GM23338 (cell line): ENCODE data around the gene PAMR1.

Source experiments
- CTCF ChIP-seq, 2 experiments: fragments of 200-600 bp in 1 of 2; sonication (generic) in 1 of 2; conservative IDR thresholded peaks; 2 replicates each; pipeline versions ENCODE4 v1.5.1 to v1.6.1; 2016 to 2017; ENCODE audit warnings: antibody characterized with exemption in 2 of 2, low read depth in 2 of 2, mild to moderate bottlenecking in 2 of 2, moderate library complexity in 1 of 2
- EZH2 ChIP-seq: fragments of 200-600 bp; sonication (generic); IDR thresholded peaks from one replicate; pipeline ENCODE4 v1.8.0; 2017; ENCODE audit warnings: antibody characterized with exemption, mild to moderate bottlenecking, low read depth; ENCODE audit not compliant: unreplicated experiment
- EZH2phosphoT487 ChIP-seq: fragments of 200-600 bp; sonication (generic); IDR thresholded peaks from one replicate; pipeline ENCODE4 v1.8.1; 2018; ENCODE audit warnings: antibody characterized with exemption; ENCODE audit not compliant: unreplicated experiment
- JUNB ChIP-seq: IDR thresholded peaks from one replicate; pipeline ENCODE4 v1.6.1; 2016; ENCODE audit warnings: antibody characterized with exemption; ENCODE audit not compliant: unreplicated experiment
- POLR2AphosphoS5 ChIP-seq: IDR thresholded peaks from 2 replicates; pipeline ENCODE4 v1.6.1; 2016; ENCODE audit warnings: antibody characterized with exemption, low read depth
- REST ChIP-seq: IDR thresholded peaks from one replicate; pipeline ENCODE4 v1.6.1; 2018; ENCODE audit warnings: antibody characterized with exemption; ENCODE audit not compliant: unreplicated experiment
- ZNF114 ChIP-seq: fragments of 250-450 bp; sonication (Bioruptor Pico); IDR thresholded peaks from 2 replicates; pipeline ENCODE4 v1.5.0; 2020; ENCODE audit warnings: mild to moderate bottlenecking, moderate library complexity
- ZNF331 ChIP-seq: fragments of 250-450 bp; sonication (Bioruptor Pico); IDR thresholded peaks from 2 replicates; pipeline ENCODE4 v1.5.0; 2020; ENCODE audit warnings: low read depth, mild to moderate bottlenecking, moderate library complexity

GRCh38 chr11:35517481-35517880, 7.9 kb downstream of the PAMR1 start:
- TF ChIP-seq POLR2AphosphoS5 (no peak), CTCF (conservative IDR thresholded peaks at IDR 0.05; ENCODE audit: low read depth in 2 of 2) (no peak), REST (no peak), EZH2 (no peak), ZNF331 (CRISPR knock-in tag) (no peak), EZH2phosphoT487 (no peak), ZNF114 (no peak), JUNB (no peak)
